ENCODE data around the gene PDSS2. TPM values are rescaled to one million over a fixed set of nuclear protein-coding genes. Genes with fewer than 3 reads are reported as not detected.
"Not testable (repeated sequence)": the region's sequence is repeated elsewhere in the genome, so short reads cannot be mapped to it uniquely, and the experiment has no call there.

The PDSS2 gene
- total RNA-seq, 2 experiments from 2014 or later = 12.8 to 15.4 TPM

DNA sequence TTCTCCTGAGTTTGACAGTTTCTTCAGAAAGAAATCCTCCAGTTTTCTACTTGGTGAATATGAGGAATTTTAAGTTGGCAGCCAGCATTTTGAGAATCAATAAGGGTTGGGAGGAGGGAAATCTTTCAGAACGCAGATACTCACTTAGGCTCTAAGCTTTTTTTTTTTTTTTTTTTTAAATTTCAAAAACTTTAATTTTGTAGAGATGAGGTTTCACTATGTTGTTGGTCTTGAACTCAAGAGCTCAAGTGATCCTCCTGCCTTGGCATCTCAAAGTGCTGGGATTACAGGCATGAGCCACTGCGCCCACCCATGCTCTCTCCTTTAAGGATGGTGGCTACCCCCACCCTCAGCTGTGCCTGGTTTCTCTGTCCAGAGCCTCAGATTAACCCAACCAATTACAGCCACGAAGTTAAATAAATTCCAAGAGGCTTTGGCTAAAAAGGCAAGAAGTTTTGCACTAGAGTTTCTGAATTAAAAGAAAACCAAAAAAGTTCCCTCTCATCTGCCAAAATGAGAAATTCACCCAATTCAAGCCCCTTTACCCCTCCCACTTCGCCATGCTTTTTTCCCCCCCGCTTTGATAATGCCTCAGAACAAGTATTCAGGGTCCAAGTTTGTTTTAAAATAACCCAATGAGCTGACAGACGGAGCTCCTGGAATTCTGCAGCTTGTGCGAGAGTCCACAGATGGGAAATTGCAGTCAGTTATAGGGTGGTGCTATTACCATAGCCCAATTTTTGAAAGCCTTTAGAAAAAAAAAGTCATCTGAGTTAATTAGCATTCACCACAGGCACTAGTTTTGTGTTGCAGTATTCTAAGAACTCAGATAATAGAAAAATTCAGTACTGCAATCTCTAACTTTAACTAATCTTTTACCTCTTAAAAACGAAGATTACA, 249.7 kb downstream of the PDSS2 start:
- POLR2A ChIA-PET = no interaction called here
- Mint-ChIP-seq H3K27ac (no peak overlapping the region), H3K9me3 (no peaks in the 10 kb centered on the region)

DNA sequence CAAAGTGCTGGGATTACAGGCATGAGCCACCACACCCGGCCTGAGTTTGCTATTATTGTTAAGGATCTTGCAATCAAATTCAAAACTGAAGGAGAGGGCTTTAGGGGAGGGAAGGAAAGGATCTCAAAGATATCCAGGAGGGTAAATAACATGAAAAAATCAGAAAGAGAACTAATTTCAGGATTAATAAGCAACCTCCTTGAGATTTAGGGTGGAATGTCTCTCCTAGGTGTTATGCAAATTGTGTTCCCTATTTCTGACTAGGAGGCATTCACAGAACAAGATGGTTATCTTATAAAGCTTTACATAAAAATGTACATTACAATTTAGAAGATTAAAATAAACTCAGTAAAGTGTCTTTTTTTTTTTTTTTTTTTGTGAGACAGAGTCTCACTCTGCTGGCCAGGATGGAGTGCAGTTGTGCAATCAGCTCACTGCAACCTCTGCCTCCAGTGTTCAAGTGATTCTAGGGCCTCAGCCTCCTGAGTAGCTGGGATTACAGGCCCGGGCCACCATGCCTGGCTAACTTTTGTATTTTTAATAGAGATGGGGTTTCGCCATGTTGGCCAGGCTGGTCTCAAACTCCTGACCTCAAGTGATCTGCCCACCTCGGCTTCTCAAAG, 252.0 kb downstream of the PDSS2 start:
- H3K4me1 Mint-ChIP-seq = no peaks in the 10 kb centered on the region
- H3K27ac Mint-ChIP-seq = no peak overlapping the region
- POLR2A ChIA-PET = no interaction called here
- H3K4me3 Mint-ChIP-seq = no peak overlapping the region
- no peaks in the 10 kb centered on the region for H3K27me3 Mint-ChIP-seq
- H3K9me3 Mint-ChIP-seq = peaks cover 3% of the 10 kb centered on the region
- H3K36me3 Mint-ChIP-seq = peaks cover 18% of the 10 kb centered on the region
- no peak for ATAC-seq (ENCODE audit: low read depth)
- no peak for DNase-seq

More for the DNA sequence above, 249.7 kb downstream of the PDSS2 start:
- no peak for DNase-seq
- no peaks in the 10 kb centered on the region for H3K4me1 Mint-ChIP-seq
- ATAC-seq (ENCODE audit: low read depth) = no peak
- H3K4me3 Mint-ChIP-seq = no peak overlapping the region
- H3K27me3 Mint-ChIP-seq = no peaks in the 10 kb centered on the region
- H3K36me3 Mint-ChIP-seq = peaks cover 12% of the 10 kb centered on the region

DNA sequence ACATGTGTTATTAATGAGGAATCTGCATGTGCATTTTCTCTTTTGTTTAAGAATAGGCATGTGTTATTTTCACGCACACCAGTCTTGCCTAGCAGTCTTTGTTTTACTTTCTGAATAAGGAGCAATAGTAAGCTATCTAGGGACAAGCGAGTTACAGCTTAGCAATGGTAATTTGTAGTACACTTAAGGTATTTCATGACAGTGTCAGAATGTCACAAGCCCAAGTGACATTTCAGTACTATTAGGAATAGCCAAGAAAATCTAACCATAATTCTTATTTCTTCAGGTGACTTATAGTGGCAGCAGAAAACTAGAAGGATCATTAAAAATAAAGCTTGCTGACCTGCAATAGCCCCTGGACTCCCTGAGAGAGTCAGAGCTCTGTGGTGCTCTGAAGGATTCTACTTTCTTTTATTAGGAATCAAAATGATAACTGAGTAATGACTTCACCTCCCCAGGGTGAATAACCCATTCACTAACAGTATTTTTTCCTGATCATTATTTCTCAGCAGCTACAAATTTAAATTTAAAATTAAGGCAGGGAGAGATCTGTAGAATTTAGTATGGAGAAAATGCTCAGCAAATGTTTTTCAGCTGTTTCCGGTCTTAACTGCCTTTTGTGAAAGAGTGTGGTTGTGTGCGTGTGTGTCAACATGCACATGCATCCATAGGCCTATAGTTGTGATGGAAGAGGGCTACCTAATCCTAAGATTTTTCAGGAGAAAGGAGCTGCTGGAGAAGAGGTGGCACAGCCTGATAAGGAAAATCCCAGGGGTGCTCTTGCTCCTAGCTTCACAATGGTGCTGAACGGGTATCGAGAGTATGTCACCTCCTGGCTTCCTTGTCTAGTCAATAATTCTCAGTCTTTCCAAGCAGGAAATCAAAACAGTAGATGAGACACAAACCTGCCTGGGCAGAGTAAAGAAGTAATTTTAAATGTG, 254.0 kb downstream of the PDSS2 start:
- DNase-seq = no peak
- Mint-ChIP-seq H3K27me3 (no peaks in the 10 kb centered on the region), H3K9me3 (peaks cover 3% of the 10 kb centered on the region), H3K4me3 (no peak overlapping the region), H3K4me1 (no peaks in the 10 kb centered on the region), H3K36me3 (peaks cover 16% of the 10 kb centered on the region), H3K27ac (no peak overlapping the region)
- ATAC-seq (ENCODE audit: low read depth) = no peak
- POLR2A ChIA-PET = no interaction called here

DNA sequence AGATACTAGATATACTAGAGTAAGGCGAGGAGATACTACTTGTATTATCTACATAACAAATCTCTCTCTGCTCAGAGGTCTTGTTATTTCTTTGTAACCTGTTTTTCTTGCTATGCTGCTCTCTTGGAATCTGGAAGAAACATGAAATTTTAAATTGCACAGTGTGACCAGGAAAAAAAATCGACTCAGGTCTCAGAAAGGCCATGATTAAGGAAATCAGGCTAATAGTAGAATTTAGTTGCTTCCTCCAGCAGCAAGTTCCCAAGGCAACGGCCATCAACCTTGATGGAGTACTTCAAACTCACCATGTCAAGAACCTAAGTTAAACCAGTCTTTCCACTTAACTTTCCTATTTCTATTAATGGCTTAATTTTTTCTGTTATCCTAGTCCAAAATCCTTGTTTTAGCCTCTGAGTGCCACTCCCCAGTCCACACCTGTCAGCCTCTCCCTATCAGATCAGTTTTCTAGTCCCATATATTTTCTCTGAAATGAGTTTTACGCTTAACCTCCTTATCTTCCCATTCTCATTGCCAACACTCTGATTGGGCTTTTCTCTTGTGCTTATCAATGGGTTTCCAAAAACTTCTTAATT, 256.4 kb downstream of the PDSS2 start:
- POLR2A ChIA-PET = no interaction called here
- Mint-ChIP-seq H3K4me1 (no peaks in the 10 kb centered on the region), H3K4me3 (no peak overlapping the region), H3K27me3 (no peaks in the 10 kb centered on the region), H3K36me3 (peaks cover 18% of the 10 kb centered on the region), H3K27ac (no peak overlapping the region), H3K9me3 (peaks cover 3% of the 10 kb centered on the region)
- no peak for ATAC-seq (ENCODE audit: low read depth)
- DNase-seq = no peak

DNA sequence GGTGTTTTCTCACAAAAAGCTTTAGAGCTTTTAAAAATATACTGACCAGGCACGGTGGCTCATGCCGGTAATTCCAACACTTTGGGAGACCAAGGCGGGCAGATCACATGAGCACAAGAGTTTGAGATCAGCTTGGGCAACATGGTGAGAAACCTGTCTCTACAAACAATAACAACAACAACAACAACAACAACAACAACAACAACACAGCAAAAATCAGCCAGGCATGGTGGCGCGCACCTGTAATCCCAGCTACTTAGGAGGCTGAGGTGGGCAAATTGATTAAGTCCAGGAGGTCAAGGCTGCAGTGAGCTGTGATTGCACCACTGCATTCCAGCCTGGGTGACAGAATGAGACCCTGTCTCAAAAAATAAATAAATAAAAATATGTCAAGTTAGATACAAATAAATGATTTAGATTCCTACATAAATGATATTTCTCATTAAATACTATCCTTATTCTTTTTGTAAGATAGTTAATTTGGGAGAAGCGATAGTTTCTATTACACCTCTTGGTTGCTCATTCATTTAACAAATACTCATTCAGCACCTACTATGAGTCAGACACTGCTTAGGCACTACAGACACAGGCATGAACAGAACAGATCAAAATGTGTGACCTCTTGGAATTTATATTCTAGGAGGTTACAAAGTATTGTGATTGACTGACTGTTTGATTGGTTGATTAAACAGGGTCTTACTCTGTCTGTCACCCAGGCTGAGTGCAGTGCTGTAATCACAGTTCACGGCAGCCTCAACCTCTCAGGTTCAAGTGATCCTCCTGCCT, 260.5 kb downstream of the PDSS2 start:
- Mint-ChIP-seq H3K27me3 (no peaks in the 10 kb centered on the region), H3K9me3 (no peaks in the 10 kb centered on the region), H3K4me3 (no peak overlapping the region), H3K36me3 (peaks cover 14% of the 10 kb centered on the region), H3K4me1 (peaks cover 10% of the 10 kb centered on the region), H3K27ac (no peak overlapping the region)
- ATAC-seq (ENCODE audit: low read depth) (no peak), DNase-seq (no peak)
- POLR2A ChIA-PET = no interaction called here

DNA sequence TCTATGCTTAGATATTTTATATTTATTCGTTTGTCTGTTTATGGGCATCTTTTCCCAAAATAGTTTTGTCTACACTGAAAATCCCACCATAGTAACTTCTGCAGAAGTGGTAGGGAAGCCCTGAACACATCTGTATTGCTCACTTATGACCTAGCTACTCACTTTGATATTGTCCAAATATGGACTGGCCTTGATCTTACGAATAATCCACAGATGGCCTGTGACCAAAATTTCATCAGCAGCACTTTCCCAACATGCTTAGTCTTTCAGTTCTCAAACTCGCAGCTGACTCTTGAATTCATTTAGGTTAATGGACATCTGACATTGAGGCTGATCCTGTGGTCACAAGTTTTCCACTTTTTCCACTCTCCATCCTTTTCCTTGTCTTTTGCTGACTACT, 263.2 kb downstream of the PDSS2 start:
- H3K4me1 Mint-ChIP-seq = peaks cover 10% of the 10 kb centered on the region
- POLR2A ChIA-PET = no interaction called here
- ATAC-seq (ENCODE audit: low read depth) = no peak
- no peaks in the 10 kb centered on the region for H3K9me3 Mint-ChIP-seq
- H3K4me3 Mint-ChIP-seq = no peak overlapping the region
- no peak overlapping the region for H3K27ac Mint-ChIP-seq
- DNase-seq = no peak
- no peaks in the 10 kb centered on the region for H3K27me3 Mint-ChIP-seq
- peaks cover 12% of the 10 kb centered on the region for H3K36me3 Mint-ChIP-seq

DNA sequence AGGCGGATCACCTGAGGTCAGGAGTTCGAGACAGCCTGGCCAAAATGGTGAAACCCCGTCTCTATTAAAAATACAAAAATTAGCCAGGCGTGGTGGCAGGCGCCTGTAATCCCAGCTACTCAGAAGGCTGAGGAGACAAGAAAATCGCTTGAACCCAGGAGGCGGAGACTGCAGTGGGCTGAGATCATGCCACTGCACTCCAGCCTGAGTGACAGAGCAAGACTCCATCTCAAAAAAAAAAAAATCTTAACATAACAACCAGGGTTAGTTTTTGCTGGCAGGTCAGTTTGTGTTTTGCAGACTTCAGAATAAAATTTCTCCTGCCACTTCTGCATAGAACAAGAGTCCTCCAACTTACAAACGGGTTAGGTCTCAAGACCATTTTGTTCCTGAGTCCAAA, 264.6 kb downstream of the PDSS2 start:
- H3K4me3 Mint-ChIP-seq; POLR2A ChIA-PET; H3K9me3 Mint-ChIP-seq; H3K4me1 Mint-ChIP-seq; H3K27ac Mint-ChIP-seq; ATAC-seq (ENCODE audit: low read depth); DNase-seq; H3K27me3 Mint-ChIP-seq: not testable (repeated sequence)
- peaks cover 12% of the 10 kb centered on the region for H3K36me3 Mint-ChIP-seq

DNA sequence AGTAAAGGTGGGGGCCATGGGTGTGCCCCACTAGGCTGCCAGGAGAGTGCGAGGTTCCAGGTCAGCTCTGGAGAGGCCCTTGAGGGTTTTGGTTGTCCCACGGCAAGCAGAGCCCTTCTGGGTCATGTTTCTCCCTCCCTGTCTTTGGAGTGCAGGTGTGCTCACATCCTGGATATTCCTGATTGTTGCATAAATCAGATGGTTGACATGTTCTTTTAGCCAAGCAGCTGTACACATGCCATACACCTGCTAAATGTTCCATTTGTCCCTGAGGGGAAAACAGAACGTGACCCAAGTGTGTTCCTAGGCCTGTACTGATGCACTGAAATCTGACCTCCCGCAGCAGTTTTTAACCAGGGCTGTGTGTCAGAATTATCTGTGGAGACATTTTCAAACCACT, 266.5 kb downstream of the PDSS2 start:
- Mint-ChIP-seq H3K4me3 (no peak overlapping the region), H3K4me1 (peaks cover 10% of the 10 kb centered on the region), H3K9me3 (no peaks in the 10 kb centered on the region), H3K27me3 (no peaks in the 10 kb centered on the region), H3K36me3 (peaks cover 8% of the 10 kb centered on the region), H3K27ac (no peak overlapping the region)
- POLR2A ChIA-PET = no interaction called here
- ATAC-seq (ENCODE audit: low read depth) = no peak
- DNase-seq = no peak

DNA sequence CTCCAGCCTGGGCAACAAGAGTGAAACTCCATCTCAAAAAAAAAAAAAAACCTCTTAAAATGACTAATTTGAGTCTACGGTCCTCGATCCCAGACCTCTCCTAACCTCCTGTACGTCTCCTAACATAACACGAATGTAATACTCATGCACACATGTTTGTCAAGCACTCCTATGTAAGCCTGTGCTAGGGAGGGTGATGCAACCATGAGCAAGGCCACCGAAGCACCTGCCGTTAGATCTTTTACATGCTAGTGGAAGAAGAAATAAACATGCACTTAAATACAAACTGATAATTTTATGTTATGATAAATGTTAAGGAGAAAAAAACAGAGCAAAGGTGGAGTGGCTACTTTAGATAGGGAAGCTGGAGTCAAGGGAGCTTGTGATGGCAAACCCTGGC, 271.7 kb downstream of the PDSS2 start:
- Mint-ChIP-seq H3K27me3 (no peaks in the 10 kb centered on the region), H3K4me3 (no peak overlapping the region), H3K4me1 (no peaks in the 10 kb centered on the region), H3K9me3 (no peaks in the 10 kb centered on the region), H3K36me3 (no peaks in the 10 kb centered on the region), H3K27ac (no peak overlapping the region)
- ATAC-seq (ENCODE audit: low read depth) (no peak), DNase-seq (no peak)
- POLR2A ChIA-PET = no interaction called here

DNA sequence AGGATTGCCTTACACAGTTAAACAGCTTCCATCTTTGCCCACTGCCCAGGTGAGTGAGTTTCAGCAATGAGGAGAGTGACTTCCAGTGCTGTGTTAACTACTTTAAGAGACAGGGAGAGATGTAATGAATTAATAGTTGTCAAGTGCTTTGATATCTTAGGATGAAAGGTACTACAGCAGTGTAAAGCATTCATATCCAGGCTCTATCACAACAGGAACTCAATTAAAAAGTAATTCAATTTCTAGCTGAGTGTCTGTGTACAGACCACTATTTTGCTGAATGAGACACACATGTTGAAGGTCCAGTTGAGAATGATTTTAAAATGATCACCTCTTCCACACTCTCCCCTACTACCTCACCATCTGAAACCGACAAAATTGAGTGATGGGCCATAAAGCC, 273.3 kb downstream of the PDSS2 start:
- DNase-seq (no peak), ATAC-seq (ENCODE audit: low read depth) (no peak)
- Mint-ChIP-seq H3K4me1 (no peaks in the 10 kb centered on the region), H3K9me3 (no peaks in the 10 kb centered on the region), H3K36me3 (no peaks in the 10 kb centered on the region), H3K27me3 (no peaks in the 10 kb centered on the region), H3K27ac (no peak overlapping the region), H3K4me3 (no peak overlapping the region)
- POLR2A ChIA-PET = no interaction called here

DNA sequence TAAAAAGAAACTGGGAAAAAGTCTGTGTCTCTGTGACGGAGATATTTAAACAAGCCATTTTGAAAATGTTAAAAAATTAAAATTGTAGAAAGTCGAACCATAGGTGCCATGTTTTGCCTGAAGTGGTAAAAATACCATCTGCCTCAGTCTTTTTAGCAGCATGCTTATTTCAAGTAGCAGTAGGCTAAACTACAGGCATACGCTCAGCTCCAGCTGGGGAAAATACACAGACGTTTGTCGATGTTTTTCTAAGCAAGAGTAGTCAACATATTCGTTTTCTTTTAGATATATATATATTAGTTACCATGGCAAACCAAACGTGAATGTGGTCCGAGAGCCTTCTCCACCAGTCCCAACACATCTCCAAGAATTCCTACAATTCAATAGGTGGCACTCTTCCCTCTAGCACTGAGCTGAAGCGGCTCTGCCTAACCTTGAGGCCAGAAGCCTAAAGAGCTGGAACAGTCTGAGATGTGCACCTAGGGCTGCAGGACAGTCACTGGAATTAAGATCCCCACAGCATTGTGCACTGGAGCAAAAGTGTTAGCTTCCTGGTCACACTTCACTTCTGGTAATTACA, 273.9 kb downstream of the PDSS2 start:
- H3K27ac Mint-ChIP-seq = no peak overlapping the region
- ATAC-seq (ENCODE audit: low read depth) = no peak
- no peaks in the 10 kb centered on the region for H3K36me3 Mint-ChIP-seq
- H3K4me3 Mint-ChIP-seq = no peak overlapping the region
- no peaks in the 10 kb centered on the region for H3K9me3 Mint-ChIP-seq
- no peaks in the 10 kb centered on the region for H3K27me3 Mint-ChIP-seq
- DNase-seq = no peak
- POLR2A ChIA-PET = no interaction called here
- no peaks in the 10 kb centered on the region for H3K4me1 Mint-ChIP-seq

DNA sequence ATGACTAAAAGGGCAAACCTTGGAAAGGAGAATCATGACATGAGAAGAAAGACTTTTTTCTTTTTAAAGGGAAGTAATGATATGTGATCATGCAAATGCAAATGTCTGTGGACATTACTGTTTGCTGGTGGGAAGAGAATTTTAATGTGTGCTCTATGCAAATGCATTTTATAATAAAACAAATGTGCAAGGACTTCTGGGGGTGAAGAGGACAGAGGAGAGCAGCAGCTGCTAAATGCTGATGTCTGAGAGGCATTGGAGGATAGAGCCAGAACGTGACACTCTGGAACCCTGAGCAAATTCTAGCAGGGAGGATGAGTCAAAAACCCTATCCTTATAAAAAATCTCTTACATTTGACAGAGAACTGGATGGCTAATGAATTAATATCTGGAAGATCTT, 274.9 kb downstream of the PDSS2 start:
- Mint-ChIP-seq H3K27ac (no peak overlapping the region), H3K4me3 (no peak overlapping the region), H3K4me1 (no peaks in the 10 kb centered on the region), H3K27me3 (no peaks in the 10 kb centered on the region), H3K9me3 (no peaks in the 10 kb centered on the region), H3K36me3 (no peaks in the 10 kb centered on the region)
- DNase-seq (no peak), ATAC-seq (ENCODE audit: low read depth) (no peak)
- POLR2A ChIA-PET = no interaction called here
